ENCODE measurements around the gene PLPPR1. TPM values are rescaled to one million over a fixed set of nuclear protein-coding genes. Genes with fewer than 3 reads are reported as not detected.

Gene PLPPR1
- total RNA-seq, 1 donor from 2014 or later: not detected

DNA sequence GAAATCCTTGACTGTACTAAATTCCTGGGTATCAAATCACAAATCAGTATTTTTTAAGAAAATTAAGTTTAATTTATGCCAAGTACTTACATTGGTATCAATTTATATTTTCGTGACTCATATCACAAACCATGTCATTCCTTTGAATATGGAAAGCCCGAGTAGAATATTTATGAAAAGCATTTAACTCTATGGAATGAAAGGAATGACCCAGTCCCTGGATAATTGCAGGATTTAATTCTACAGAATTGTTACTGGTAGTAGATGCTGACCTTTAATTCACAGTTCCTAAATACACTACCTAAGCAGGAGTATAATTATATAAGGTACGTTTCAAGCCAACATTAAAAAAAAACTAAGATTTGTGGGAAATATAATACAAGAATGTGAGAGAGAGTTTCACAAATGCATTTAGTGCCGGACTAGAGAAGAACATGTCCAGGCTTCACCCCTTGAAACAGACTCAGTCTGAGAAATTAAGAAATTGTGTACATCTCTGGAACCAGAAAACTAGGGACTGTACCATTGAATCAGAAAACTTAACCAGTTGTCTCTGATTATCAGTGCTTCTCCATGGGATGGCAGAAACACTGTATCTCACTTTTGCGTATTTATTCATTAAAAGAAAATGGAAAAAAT is 28.5 kb upstream of the PLPPR1 start:
- no peak overlapping the region for H3K27ac ChIP-seq
- no peak overlapping the region for H3K4me3 ChIP-seq
- H3K4me1 ChIP-seq: no peaks in the 10 kb centered on the region
- no peaks in the 10 kb centered on the region for H3K27me3 ChIP-seq
- no peaks in the 10 kb centered on the region for H3K9me3 ChIP-seq
- no peak for DNase-seq (ENCODE audit: extremely low spot score in 2 of 2)
- intact Hi-C loops (cut with DNase I): no loop called here
- no peaks in the 10 kb centered on the region for H3K36me3 ChIP-seq
- TF ChIP-seq POLR2A (IDR thresholded peaks at IDR 0.05): no peak
- no peak for TF ChIP-seq POLR2AphosphoS5 (IDR thresholded peaks at IDR 0.05; ENCODE audit: insufficient read depth in 1 of 2, low read depth in 1 of 2)
- TF ChIP-seq, protein P1, sequence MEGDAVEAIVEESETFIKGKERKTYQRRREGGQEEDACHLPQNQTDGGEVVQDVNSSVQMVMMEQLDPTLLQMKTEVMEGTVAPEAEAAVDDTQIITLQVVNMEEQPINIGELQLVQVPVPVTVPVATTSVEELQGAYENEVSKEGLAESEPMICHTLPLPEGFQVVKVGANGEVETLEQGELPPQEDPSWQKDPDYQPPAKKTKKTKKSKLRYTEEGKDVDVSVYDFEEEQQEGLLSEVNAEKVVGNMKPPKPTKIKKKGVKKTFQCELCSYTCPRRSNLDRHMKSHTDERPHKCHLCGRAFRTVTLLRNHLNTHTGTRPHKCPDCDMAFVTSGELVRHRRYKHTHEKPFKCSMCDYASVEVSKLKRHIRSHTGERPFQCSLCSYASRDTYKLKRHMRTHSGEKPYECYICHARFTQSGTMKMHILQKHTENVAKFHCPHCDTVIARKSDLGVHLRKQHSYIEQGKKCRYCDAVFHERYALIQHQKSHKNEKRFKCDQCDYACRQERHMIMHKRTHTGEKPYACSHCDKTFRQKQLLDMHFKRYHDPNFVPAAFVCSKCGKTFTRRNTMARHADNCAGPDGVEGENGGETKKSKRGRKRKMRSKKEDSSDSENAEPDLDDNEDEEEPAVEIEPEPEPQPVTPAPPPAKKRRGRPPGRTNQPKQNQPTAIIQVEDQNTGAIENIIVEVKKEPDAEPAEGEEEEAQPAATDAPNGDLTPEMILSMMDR (IDR thresholded peaks at IDR 0.05): no peak

DNA sequence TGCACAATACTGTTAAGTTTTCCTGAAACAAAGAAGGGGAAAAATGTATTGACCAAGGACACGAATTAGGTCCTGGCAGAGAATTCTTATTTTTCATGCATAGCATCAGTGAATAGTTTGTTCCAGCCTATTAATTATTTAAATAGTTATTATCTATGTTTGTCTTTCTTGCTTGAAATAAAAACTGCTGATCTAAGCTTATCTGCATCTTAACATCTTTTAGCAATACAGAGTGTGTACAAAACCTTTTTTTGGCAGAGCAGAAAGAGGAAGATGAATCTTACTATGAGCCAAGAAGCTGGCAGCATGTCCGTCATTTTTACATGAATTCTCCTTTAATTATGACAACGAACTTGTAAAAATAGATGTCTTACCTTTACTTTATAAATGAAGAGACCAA is 23.3 kb upstream of the PLPPR1 start:
- DNase-seq (ENCODE audit: extremely low spot score in 2 of 2): no peak
- intact Hi-C loops (cut with DNase I): no loop called here
- Histone ChIP-seq H3K27ac (no peak overlapping the region), H3K4me3 (no peak overlapping the region), H3K27me3 (no peaks in the 10 kb centered on the region), H3K4me1 (no peaks in the 10 kb centered on the region), H3K36me3 (no peaks in the 10 kb centered on the region), H3K9me3 (no peaks in the 10 kb centered on the region)
- TF ChIP-seq, protein P1 (IDR thresholded peaks at IDR 0.05): no peak
- TF ChIP-seq POLR2AphosphoS5 (IDR thresholded peaks at IDR 0.05; ENCODE audit: insufficient read depth in 1 of 2, low read depth in 1 of 2): no peak
- no peak for TF ChIP-seq POLR2A (IDR thresholded peaks at IDR 0.05)

DNA sequence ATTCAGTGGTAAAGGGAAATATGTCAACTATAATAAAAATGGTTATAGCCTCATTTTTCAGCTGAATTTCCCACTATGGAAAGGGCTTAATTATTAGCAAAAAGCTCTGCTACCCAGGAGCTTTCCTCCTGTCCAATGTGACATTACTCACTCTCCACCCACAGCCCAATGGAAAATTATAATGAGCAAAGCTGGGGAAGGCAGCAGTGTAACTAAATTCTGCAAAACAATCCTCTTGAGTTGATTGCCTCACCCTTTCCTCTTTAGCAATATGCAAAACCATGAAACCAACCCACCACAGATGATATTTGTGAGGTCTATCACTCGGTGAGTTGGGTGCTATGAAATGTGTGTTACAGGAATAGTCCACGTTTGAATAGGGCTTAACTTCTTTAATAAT is 14.0 kb upstream of the PLPPR1 start:
- H3K27ac ChIP-seq: no peak overlapping the region
- intact Hi-C loops (cut with DNase I): no loop called here
- H3K4me3 ChIP-seq: no peak overlapping the region
- no peaks in the 10 kb centered on the region for H3K36me3 ChIP-seq
- H3K4me1 ChIP-seq: no peaks in the 10 kb centered on the region
- TF ChIP-seq POLR2AphosphoS5 (IDR thresholded peaks at IDR 0.05; ENCODE audit: insufficient read depth in 1 of 2, low read depth in 1 of 2): no peak
- TF ChIP-seq, protein P1 (IDR thresholded peaks at IDR 0.05): no peak
- no peak for DNase-seq (ENCODE audit: extremely low spot score in 2 of 2)
- no peaks in the 10 kb centered on the region for H3K9me3 ChIP-seq
- no peaks in the 10 kb centered on the region for H3K27me3 ChIP-seq

DNA sequence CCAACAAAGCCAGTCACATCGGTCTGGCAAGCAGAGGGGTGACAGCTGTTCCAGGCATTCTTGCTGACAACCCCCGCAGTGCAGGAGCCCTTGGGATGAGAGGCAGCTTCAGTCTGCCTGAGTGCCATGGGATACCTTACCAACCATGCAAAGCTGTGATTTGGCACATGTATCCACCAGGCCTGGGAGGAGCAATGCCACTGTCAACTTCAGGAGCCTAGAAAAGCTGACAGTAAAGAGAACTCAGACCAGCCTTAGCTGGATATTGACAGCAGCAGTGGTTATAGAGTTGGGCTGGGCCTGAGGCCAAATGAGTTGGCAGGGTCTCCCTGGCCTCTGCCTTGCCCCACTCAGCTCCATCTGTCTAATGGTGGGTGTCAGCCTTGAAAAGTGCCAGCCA is 10.1 kb upstream of the PLPPR1 start:
- intact Hi-C loops (cut with DNase I): no loop called here
- Histone ChIP-seq H3K4me3 (no peak overlapping the region), H3K27me3 (no peaks in the 10 kb centered on the region), H3K36me3 (no peaks in the 10 kb centered on the region), H3K9me3 (no peaks in the 10 kb centered on the region), H3K4me1 (no peaks in the 10 kb centered on the region), H3K27ac (no peak overlapping the region)
- no peak for DNase-seq (ENCODE audit: extremely low spot score in 2 of 2)
- TF ChIP-seq, protein P1 (IDR thresholded peaks at IDR 0.05): no peak
- TF ChIP-seq POLR2A (IDR thresholded peaks at IDR 0.05) (no peak), POLR2AphosphoS5 (IDR thresholded peaks at IDR 0.05; ENCODE audit: insufficient read depth in 1 of 2, low read depth in 1 of 2) (no peak)

DNA sequence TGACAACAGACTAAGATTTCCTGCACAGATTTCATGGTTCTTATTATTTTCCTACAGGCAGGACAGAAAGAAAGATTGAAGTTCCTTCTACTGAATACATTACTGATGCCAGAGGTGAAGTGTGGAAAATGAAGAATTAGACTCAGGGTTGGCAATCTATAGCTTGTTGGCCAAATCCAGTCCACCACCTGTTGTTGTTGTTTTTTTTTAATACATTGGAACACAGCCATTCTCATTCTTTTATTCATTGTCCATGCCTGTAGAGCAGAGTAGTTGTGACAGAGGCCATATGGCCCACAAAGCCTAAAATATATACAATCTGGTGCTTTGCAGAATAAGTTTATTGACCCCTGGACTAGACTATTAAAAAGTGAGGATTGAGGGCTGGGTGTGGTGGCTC is 5.8 kb upstream of the PLPPR1 start:
- H3K4me1 ChIP-seq: no peaks in the 10 kb centered on the region
- H3K9me3 ChIP-seq: no peaks in the 10 kb centered on the region
- H3K36me3 ChIP-seq: no peaks in the 10 kb centered on the region
- H3K27ac ChIP-seq: no peak overlapping the region
- TF ChIP-seq POLR2AphosphoS5 (IDR thresholded peaks at IDR 0.05; ENCODE audit: insufficient read depth in 1 of 2, low read depth in 1 of 2) (no peak), POLR2A (IDR thresholded peaks at IDR 0.05) (no peak)
- TF ChIP-seq, protein P1 (IDR thresholded peaks at IDR 0.05): no peak
- DNase-seq (ENCODE audit: extremely low spot score in 2 of 2): no peak
- no peak overlapping the region for H3K4me3 ChIP-seq
- intact Hi-C loops (cut with DNase I): loop anchor here (5.0 kb wide), 1 partner anchor 100 kb away; no protein-coding TSS in a partner anchor
- no peaks in the 10 kb centered on the region for H3K27me3 ChIP-seq
